AG04449 (cell line): ENCODE measurements around the gene HPGD.

Experiments
- CTCF ChIA-PET: fragments of 350-600 bp; formaldehyde crosslinking; extraction: SDS; loops from one replicate; lab custom pipeline; 2021; ENCODE audit warnings: antibody characterized with exemption; lab: Yijun Ruan, JAX
- POLR2A ChIA-PET: fragments of 400-600, 350-600 bp; formaldehyde crosslinking; extraction: SDS; loops from one replicate; lab custom pipeline; 2020; ENCODE audit warnings: antibody characterized with exemption, inconsistent platforms; lab: Yijun Ruan, JAX
- DNase-seq: peaks from one replicate; pipeline ENCODE4 v3.0.0-alpha.2; 2010; ENCODE audit warnings: low read depth, low spot score
- H3K4me3 ChIP-seq: 2 replicates; pipeline ENCODE4 v1.5.1; 2011; ENCODE audit warnings: low read depth, mild to moderate bottlenecking, control low read depth, low read length
- CTCF ChIP-seq: IDR thresholded peaks from one replicate; pipeline ENCODE4 v1.5.1; 2011; ENCODE audit warnings: mild to moderate bottlenecking, moderate library complexity, low read length, control low read depth, inconsistent platforms; ENCODE audit not compliant: insufficient read depth; ENCODE audit errors: missing control alignments

Gene HPGD

GRCh38 chr4:174460684-174461083, 61.6 kb downstream of the HPGD start:
- ChIA-PET CTCF (no interaction called here), POLR2A (no interaction called here)
- TF ChIP-seq CTCF: no peak
- DNase-seq: no peak
- H3K4me3 ChIP-seq: no peak overlapping the region

GRCh38 chr4:174457468-174457867, 64.8 kb downstream of the HPGD start:
- CTCF ChIA-PET: no interaction called here

GRCh38 chr4:174454815-174455473, 67.3 kb downstream of the HPGD start:
- POLR2A ChIA-PET: no interaction called here
- no peak for DNase-seq
- TF ChIP-seq CTCF: no peak
- CTCF ChIA-PET: no interaction called here
- H3K4me3 ChIP-seq: no peak overlapping the region

More at GRCh38 chr4:174457468-174457867, 64.8 kb downstream of the HPGD start:
- TF ChIP-seq CTCF: no peak
- POLR2A ChIA-PET: no interaction called here
- no peak overlapping the region for H3K4me3 ChIP-seq
- no peak for DNase-seq

- POLR2A ChIA-PET: no interaction called here
These were observed 70.5 kb downstream of the HPGD start for GRCh38 chr4:174451718-174452296.

GRCh38 chr4:174450786-174451125, 71.5 kb downstream of the HPGD start:
- DNase-seq: no peak
- ChIA-PET CTCF (no interaction called here), POLR2A (no interaction called here)
- no peak overlapping the region for H3K4me3 ChIP-seq
- TF ChIP-seq CTCF: no peak

More at GRCh38 chr4:174451718-174452296, 70.5 kb downstream of the HPGD start:
- H3K4me3 ChIP-seq: no peak overlapping the region
- no peak for DNase-seq
- no peak for TF ChIP-seq CTCF
- CTCF ChIA-PET: no interaction called here

GRCh38 chr4:174449944-174450785, 72.1 kb downstream of the HPGD start:
- ChIA-PET POLR2A (no interaction called here), CTCF (no interaction called here)
- H3K4me3 ChIP-seq: no peak overlapping the region
- no peak for DNase-seq
- TF ChIP-seq CTCF: no peak
